GM23338 (cell line): Measurements from ENCODE around the gene MAP3K9. TPM values are rescaled to one million over a fixed set of nuclear protein-coding genes. Genes with fewer than 3 reads are reported as not detected.

Experiments used
- ATAC-seq: fragments of 200-7000 bp; cut with Tn5 transposase; 3 replicates; pipeline ENCODE4 v1.9.1; 2020
- DNase-seq: peaks from one replicate; pipeline ENCODE4 v3.0.0-alpha.2; 2015; ENCODE audit warnings: low spot score
- H2AFZ ChIP-seq: fragments of 200-600 bp; sonication (generic); 2 replicates; pipeline ENCODE4 v1.8.0; 2016; ENCODE audit warnings: antibody characterized with exemption, mild to moderate bottlenecking, moderate library complexity
- H3F3A ChIP-seq: fragments of 200-600 bp; sonication (generic); replicated peaks from 2 replicates; pipeline ENCODE4 v1.8.0; 2017; ENCODE audit warnings: antibody characterized with exemption, mixed run types, low read depth
- H3K27ac ChIP-seq: fragments of 200-600 bp; sonication (generic); 2 replicates; pipeline ENCODE4 v1.6.1; 2016; ENCODE audit warnings: low read depth
- H3K27me3 ChIP-seq: fragments of 200-600 bp; sonication (generic); 2 replicates; pipeline ENCODE4 v1.8.0; 2016; ENCODE audit warnings: mild to moderate bottlenecking, mixed run types, moderate library complexity; ENCODE audit not compliant: insufficient read depth
- H3K36me3 ChIP-seq: fragments of 200-600 bp; sonication (generic); 2 replicates; pipeline ENCODE4 v1.8.0; 2016; ENCODE audit warnings: mild to moderate bottlenecking; ENCODE audit not compliant: insufficient read depth
- H3K4me1 ChIP-seq: fragments of 200-600 bp; sonication (generic); 2 replicates; pipeline ENCODE4 v1.8.0; 2016; ENCODE audit warnings: mild to moderate bottlenecking, moderate library complexity; ENCODE audit not compliant: insufficient read depth
- H3K4me2 ChIP-seq: fragments of 200-600 bp; sonication (generic); 2 replicates; pipeline ENCODE4 v1.7.1; 2017; ENCODE audit warnings: mixed run types
- H3K4me3 ChIP-seq: fragments of 200-600 bp; sonication (generic); 2 replicates; pipeline ENCODE4 v1.6.1; 2016; ENCODE audit warnings: mixed run types
- H3K79me2 ChIP-seq: fragments of 200-600 bp; sonication (generic); replicated peaks from 2 replicates; pipeline ENCODE4 v1.8.0; 2017; ENCODE audit warnings: mild to moderate bottlenecking; ENCODE audit not compliant: insufficient read depth
- H3K9me2 ChIP-seq: fragments of 200-600 bp; sonication (generic); 2 replicates; pipeline ENCODE4 v1.8.0; 2017; ENCODE audit not compliant: insufficient read depth
- H4K20me1 ChIP-seq: fragments of 200-600 bp; sonication (generic); replicated peaks from 2 replicates; pipeline ENCODE4 v1.8.0; 2017; ENCODE audit warnings: mild to moderate bottlenecking; ENCODE audit not compliant: insufficient read depth
- H3K27ac Mint-ChIP-seq: 2 replicates; pipeline ENCODE4 v1.8.0; 2020; ENCODE audit warnings: inconsistent platforms, mild to moderate bottlenecking, moderate library complexity, mixed read lengths
- H3K27me3 Mint-ChIP-seq: 3 replicates; pipeline ENCODE4 v1.8.0; 2022; ENCODE audit warnings: low read depth, mild to moderate bottlenecking, moderate library complexity, mixed read lengths, inconsistent platforms; ENCODE audit not compliant: insufficient read depth, poor library complexity
- H3K36me3 Mint-ChIP-seq: 3 replicates; pipeline ENCODE4 v1.8.0; 2021; ENCODE audit warnings: low read depth, mild to moderate bottlenecking, inconsistent platforms, moderate library complexity, mixed read lengths
- H3K4me1 Mint-ChIP-seq: 3 replicates; pipeline ENCODE4 v1.8.0; 2020; ENCODE audit warnings: mild to moderate bottlenecking, inconsistent platforms, mixed read lengths
- H3K4me3 Mint-ChIP-seq: 3 replicates; pipeline ENCODE4 v1.8.0; 2021; ENCODE audit warnings: moderate library complexity, mild to moderate bottlenecking, inconsistent platforms, mixed read lengths
- H3K9me3 Mint-ChIP-seq: 3 replicates; pipeline ENCODE4 v1.8.0; 2020; ENCODE audit warnings: moderate library complexity, mild to moderate bottlenecking, inconsistent platforms, mixed read lengths
- CREB1 ChIP-seq: fragments of 250-450 bp; sonication (Bioruptor Pico); IDR thresholded peaks from 2 replicates; pipeline ENCODE4 v1.5.0; 2020; ENCODE audit warnings: low read depth, mild to moderate bottlenecking, moderate library complexity
- CTCF ChIP-seq, 2 experiments: fragments of 200-600 bp in 1 of 2; sonication (generic) in 1 of 2; conservative IDR thresholded peaks; 2 replicates each; pipeline versions ENCODE4 v1.5.1 to v1.6.1; 2016 to 2017; ENCODE audit warnings: antibody characterized with exemption in 2 of 2, low read depth in 2 of 2, mild to moderate bottlenecking in 2 of 2, moderate library complexity in 1 of 2
- ETS1 ChIP-seq: IDR thresholded peaks from 2 replicates; pipeline ENCODE4 v1.6.1; 2016; ENCODE audit warnings: antibody characterized with exemption
- EZH2 ChIP-seq: fragments of 200-600 bp; sonication (generic); IDR thresholded peaks from one replicate; pipeline ENCODE4 v1.8.0; 2017; ENCODE audit warnings: antibody characterized with exemption, mild to moderate bottlenecking, low read depth; ENCODE audit not compliant: unreplicated experiment
- EZH2phosphoT487 ChIP-seq: fragments of 200-600 bp; sonication (generic); IDR thresholded peaks from one replicate; pipeline ENCODE4 v1.8.1; 2018; ENCODE audit warnings: antibody characterized with exemption; ENCODE audit not compliant: unreplicated experiment
- JUNB ChIP-seq: IDR thresholded peaks from one replicate; pipeline ENCODE4 v1.6.1; 2016; ENCODE audit warnings: antibody characterized with exemption; ENCODE audit not compliant: unreplicated experiment
- NANOG ChIP-seq: IDR thresholded peaks from 2 replicates; pipeline ENCODE4 v1.6.1; 2016; ENCODE audit warnings: antibody characterized with exemption, borderline replicate concordance
- POLR2AphosphoS5 ChIP-seq: IDR thresholded peaks from 2 replicates; pipeline ENCODE4 v1.6.1; 2016; ENCODE audit warnings: antibody characterized with exemption, low read depth
- REST ChIP-seq: IDR thresholded peaks from one replicate; pipeline ENCODE4 v1.6.1; 2018; ENCODE audit warnings: antibody characterized with exemption; ENCODE audit not compliant: unreplicated experiment
- ZNF114 ChIP-seq: fragments of 250-450 bp; sonication (Bioruptor Pico); IDR thresholded peaks from 2 replicates; pipeline ENCODE4 v1.5.0; 2020; ENCODE audit warnings: mild to moderate bottlenecking, moderate library complexity
- polyA plus RNA-seq: library from polyadenylated mRNA; unstranded; fragments of >200 nt; fragmentation: Nextera tagmentation; extraction: Ambion mirVana; gene quantifications from 2 replicates; pipeline ENCODE4 v1.2.1, GENCODE V29; 2016
- total RNA-seq: library from RNA; depleted of rRNA; stranded (reverse); fragments of >200 nt; shearing (Covaris generic); gene quantifications from 2 replicates; pipeline ENCODE4 v1.2.3, GENCODE V29; 2014

Gene MAP3K9
- total and polyA plus RNA-seq, 2 experiments from 2014 or later, result 5.3 to 30.8 TPM

- no peaks in the 10 kb centered on the region for H3K9me3 Mint-ChIP-seq
- H3K27ac Mint-ChIP-seq, result no peak overlapping the region
- TF ChIP-seq CREB1 (CRISPR knock-in tag) (no peak), JUNB (no peak), NANOG (no peak)
- no peak for DNase-seq
- H3F3A ChIP-seq, result no peaks in the 10 kb centered on the region
- no peak overlapping the region for H3K4me2 ChIP-seq
- H3K27me3 Mint-ChIP-seq, result peaks cover 1% of the 10 kb centered on the region
- H3K36me3 ChIP-seq, result peaks cover 14% of the 10 kb centered on the region
- H3K27ac ChIP-seq, result no peak overlapping the region
- ATAC-seq, result no peak
- H4K20me1 ChIP-seq, result no peaks in the 10 kb centered on the region; the same call in 1 of the 2 replicates
- no peak overlapping the region for H2AFZ ChIP-seq
- H3K27me3 ChIP-seq, result no peaks in the 10 kb centered on the region
- no peak overlapping the region for H3K4me3 Mint-ChIP-seq
- no peaks in the 10 kb centered on the region for H3K79me2 ChIP-seq
- no peak overlapping the region for H3K4me3 ChIP-seq
- H3K4me1 Mint-ChIP-seq, result peaks cover 5% of the 10 kb centered on the region
- H3K9me2 ChIP-seq, result no peaks in the 10 kb centered on the region
- no peaks in the 10 kb centered on the region for H3K4me1 ChIP-seq
- peaks cover 43% of the 10 kb centered on the region for H3K36me3 Mint-ChIP-seq
Measured at GRCh38 chr14:70730393-70730792, 78.9 kb downstream of the MAP3K9 start.

GRCh38 chr14:70726651-70727375 lies 82.5 kb downstream of the MAP3K9 start:
- no peak overlapping the region for H3K27ac ChIP-seq
- no peaks in the 10 kb centered on the region for H3K27me3 ChIP-seq
- ATAC-seq (no peak), DNase-seq (no peak)
- Mint-ChIP-seq H3K36me3 (peaks cover 24% of the 10 kb centered on the region), H3K27me3 (peaks cover 2% of the 10 kb centered on the region), H3K27ac (no peak overlapping the region), H3K4me3 (no peak overlapping the region), H3K4me1 (peaks cover 12% of the 10 kb centered on the region), H3K9me3 (no peaks in the 10 kb centered on the region)
- H3F3A ChIP-seq, result no peaks in the 10 kb centered on the region
- H3K79me2 ChIP-seq, result no peaks in the 10 kb centered on the region
- H3K4me1 ChIP-seq, result no peaks in the 10 kb centered on the region
- H3K36me3 ChIP-seq, result peaks cover 5% of the 10 kb centered on the region
- H4K20me1 ChIP-seq, result no peaks in the 10 kb centered on the region; the same call in 1 of the 2 replicates
- H3K4me2 ChIP-seq, result no peak overlapping the region
- no peak overlapping the region for H3K4me3 ChIP-seq
- H3K9me2 ChIP-seq, result no peaks in the 10 kb centered on the region
- no peak overlapping the region for H2AFZ ChIP-seq
- TF ChIP-seq EZH2, result no peak
- no peak for TF ChIP-seq REST
- no peak for TF ChIP-seq CTCF (conservative IDR thresholded peaks at IDR 0.05; ENCODE audit: low read depth in 2 of 2)
- TF ChIP-seq EZH2phosphoT487, result no peak
- no peak for TF ChIP-seq ETS1
- TF ChIP-seq CREB1 (CRISPR knock-in tag), result no peak
- TF ChIP-seq ZNF114, result no peak
- no peak for TF ChIP-seq JUNB
- TF ChIP-seq POLR2AphosphoS5, result no peak
- TF ChIP-seq NANOG, result no peak
